ENCODE data around the gene DOK5.

DOK5 gene

DNA sequence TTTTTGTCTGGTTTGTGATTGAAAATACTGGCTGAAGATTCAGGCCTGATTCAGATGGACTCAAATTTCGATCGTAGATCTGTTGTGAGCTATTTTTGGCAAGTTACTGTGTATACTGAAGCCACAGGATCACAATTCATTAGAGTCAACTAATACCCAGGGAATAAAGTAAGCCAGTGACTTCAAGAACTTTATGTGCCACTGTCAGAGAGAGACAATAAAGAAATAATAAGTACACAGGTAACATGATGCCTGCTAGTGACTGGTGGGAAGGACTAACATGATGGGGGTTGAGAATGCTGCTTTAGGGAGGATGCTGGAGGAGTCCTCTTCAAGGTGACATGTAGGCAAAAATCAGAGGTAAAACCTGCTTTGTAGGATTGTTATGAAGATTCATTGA is 215.9 kb downstream of the DOK5 start:
- Histone ChIP-seq H3K27ac (ENCODE audit: low read depth, low read length) (no peak overlapping the region), H3F3A (ENCODE audit: insufficient read depth) (no peaks in the 10 kb centered on the region), H3K4me3 (ENCODE audit: insufficient read depth, low read length, poor library complexity, severe bottlenecking) (no peak overlapping the region), H4K20me1 (ENCODE audit: low read depth, low read length) (no peaks in the 10 kb centered on the region), H3K9ac (ENCODE audit: low read length) (no peak overlapping the region), H2AFZ (ENCODE audit: low read depth, low read length, severe bottlenecking) (no peak overlapping the region), H3K9me2 (replicated peaks; ENCODE audit: insufficient read depth, low read length) (no peaks in the 10 kb centered on the region), H3K27me3 (ENCODE audit: low read length) (no peaks in the 10 kb centered on the region), H3K79me2 (ENCODE audit: insufficient read depth, low read length) (no peaks in the 10 kb centered on the region), H3K9me3 (ENCODE audit: insufficient read depth, low read length) (no peaks in the 10 kb centered on the region), H3K4me2 (ENCODE audit: low read depth, low read length, poor library complexity, severe bottlenecking) (no peak overlapping the region), H3K36me3 (ENCODE audit: low read length) (no peaks in the 10 kb centered on the region)
- TF ChIP-seq, protein P1, sequence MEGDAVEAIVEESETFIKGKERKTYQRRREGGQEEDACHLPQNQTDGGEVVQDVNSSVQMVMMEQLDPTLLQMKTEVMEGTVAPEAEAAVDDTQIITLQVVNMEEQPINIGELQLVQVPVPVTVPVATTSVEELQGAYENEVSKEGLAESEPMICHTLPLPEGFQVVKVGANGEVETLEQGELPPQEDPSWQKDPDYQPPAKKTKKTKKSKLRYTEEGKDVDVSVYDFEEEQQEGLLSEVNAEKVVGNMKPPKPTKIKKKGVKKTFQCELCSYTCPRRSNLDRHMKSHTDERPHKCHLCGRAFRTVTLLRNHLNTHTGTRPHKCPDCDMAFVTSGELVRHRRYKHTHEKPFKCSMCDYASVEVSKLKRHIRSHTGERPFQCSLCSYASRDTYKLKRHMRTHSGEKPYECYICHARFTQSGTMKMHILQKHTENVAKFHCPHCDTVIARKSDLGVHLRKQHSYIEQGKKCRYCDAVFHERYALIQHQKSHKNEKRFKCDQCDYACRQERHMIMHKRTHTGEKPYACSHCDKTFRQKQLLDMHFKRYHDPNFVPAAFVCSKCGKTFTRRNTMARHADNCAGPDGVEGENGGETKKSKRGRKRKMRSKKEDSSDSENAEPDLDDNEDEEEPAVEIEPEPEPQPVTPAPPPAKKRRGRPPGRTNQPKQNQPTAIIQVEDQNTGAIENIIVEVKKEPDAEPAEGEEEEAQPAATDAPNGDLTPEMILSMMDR (IDR thresholded peaks at IDR 0.05; ENCODE audit: insufficient read depth, low read length, poor library complexity, severe bottlenecking): no peak
- no peak for TF ChIP-seq EZH2phosphoT487 (conservative IDR thresholded peaks at IDR 0.05; ENCODE audit: low read length)

DNA sequence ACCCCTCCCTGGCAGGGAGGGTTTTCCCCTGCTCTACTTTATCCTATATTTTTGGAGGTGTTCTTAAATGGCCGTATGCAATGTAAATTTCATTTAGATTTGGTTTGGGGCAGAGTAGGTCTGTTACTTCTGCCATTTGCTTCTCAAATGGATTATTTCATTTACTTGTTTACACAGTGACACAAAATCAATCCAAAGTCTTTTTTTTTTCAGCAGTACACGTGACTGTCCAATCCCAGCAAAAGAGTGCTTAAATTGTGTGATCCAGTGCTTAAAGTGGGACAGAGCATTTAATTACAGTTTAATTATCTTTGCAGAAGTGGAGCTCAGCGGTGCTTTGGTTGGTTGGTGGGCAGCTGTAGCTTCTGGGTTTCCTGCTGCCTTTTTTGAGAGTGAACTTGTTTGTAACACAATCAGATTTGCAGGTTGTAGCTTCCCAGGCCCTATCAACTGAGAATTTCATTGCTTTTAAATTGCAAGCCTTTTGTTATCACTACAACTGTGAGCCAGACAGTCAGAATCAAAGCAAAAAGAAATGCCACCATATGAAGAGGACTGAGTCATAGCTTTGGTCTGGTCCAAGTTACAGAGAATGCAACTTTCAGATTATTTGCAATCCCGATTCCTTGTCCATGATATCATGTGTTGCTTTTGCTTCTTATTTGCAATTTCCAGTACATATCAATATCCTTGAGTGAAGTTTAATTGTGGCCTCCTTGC is 216.9 kb downstream of the DOK5 start:
- Histone ChIP-seq H3K9me3 (ENCODE audit: insufficient read depth, low read length) (no peaks in the 10 kb centered on the region), H3K79me2 (ENCODE audit: insufficient read depth, low read length) (no peaks in the 10 kb centered on the region), H3K4me2 (ENCODE audit: low read depth, low read length, poor library complexity, severe bottlenecking) (no peak overlapping the region), H3F3A (ENCODE audit: insufficient read depth) (no peaks in the 10 kb centered on the region), H3K9ac (ENCODE audit: low read length) (no peak overlapping the region), H3K4me3 (ENCODE audit: insufficient read depth, low read length, poor library complexity, severe bottlenecking) (no peak overlapping the region), H3K36me3 (ENCODE audit: low read length) (no peaks in the 10 kb centered on the region), H3K9me2 (replicated peaks; ENCODE audit: insufficient read depth, low read length) (no peaks in the 10 kb centered on the region), H2AFZ (ENCODE audit: low read depth, low read length, severe bottlenecking) (no peak overlapping the region), H3K27ac (ENCODE audit: low read depth, low read length) (no peak overlapping the region), H4K20me1 (ENCODE audit: low read depth, low read length) (no peaks in the 10 kb centered on the region), H3K27me3 (ENCODE audit: low read length) (no peaks in the 10 kb centered on the region)
- TF ChIP-seq, protein P1 (IDR thresholded peaks at IDR 0.05; ENCODE audit: insufficient read depth, low read length, poor library complexity, severe bottlenecking): no peak
- no peak for TF ChIP-seq EZH2phosphoT487 (conservative IDR thresholded peaks at IDR 0.05; ENCODE audit: low read length)

DNA sequence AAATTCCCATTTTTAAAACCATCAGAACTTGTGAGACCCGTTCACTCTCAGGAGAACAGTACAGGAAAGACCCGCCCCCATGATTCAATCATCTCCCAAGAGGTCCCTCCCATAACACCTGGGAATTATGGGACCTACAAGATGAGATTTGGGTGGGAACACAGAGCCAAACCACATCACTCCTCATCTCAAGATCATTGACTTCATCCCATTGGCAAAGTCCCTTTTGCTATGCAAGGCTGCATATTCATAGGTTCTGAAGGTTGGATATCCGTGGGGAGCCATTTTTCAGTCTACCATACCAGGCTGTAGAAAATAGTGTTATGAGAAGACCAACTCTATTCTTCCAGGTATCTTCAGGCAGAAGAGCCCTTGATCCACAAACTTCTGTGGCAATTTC is 219.1 kb downstream of the DOK5 start:
- H3K27me3 ChIP-seq (ENCODE audit: low read length): no peaks in the 10 kb centered on the region
- H2AFZ ChIP-seq (ENCODE audit: low read depth, low read length, severe bottlenecking): no peak overlapping the region

More for the DNA sequence above, 219.1 kb downstream of the DOK5 start:
- Histone ChIP-seq H3K9ac (ENCODE audit: low read length) (no peak overlapping the region), H4K20me1 (ENCODE audit: low read depth, low read length) (no peaks in the 10 kb centered on the region), H3K27ac (ENCODE audit: low read depth, low read length) (no peak overlapping the region), H3K9me3 (ENCODE audit: insufficient read depth, low read length) (no peaks in the 10 kb centered on the region), H3K79me2 (ENCODE audit: insufficient read depth, low read length) (no peaks in the 10 kb centered on the region), H3K4me2 (ENCODE audit: low read depth, low read length, poor library complexity, severe bottlenecking) (no peak overlapping the region), H3K9me2 (replicated peaks; ENCODE audit: insufficient read depth, low read length) (no peaks in the 10 kb centered on the region), H3F3A (ENCODE audit: insufficient read depth) (no peaks in the 10 kb centered on the region), H3K4me3 (ENCODE audit: insufficient read depth, low read length, poor library complexity, severe bottlenecking) (no peak overlapping the region), H3K36me3 (ENCODE audit: low read length) (no peaks in the 10 kb centered on the region)
- TF ChIP-seq, protein P1 (IDR thresholded peaks at IDR 0.05; ENCODE audit: insufficient read depth, low read length, poor library complexity, severe bottlenecking): no peak
- no peak for TF ChIP-seq EZH2phosphoT487 (conservative IDR thresholded peaks at IDR 0.05; ENCODE audit: low read length)

Data from SU-DHL-6 (cell line).